ENCODE results near the gene BCL2A1.
"Not testable (repeated sequence)": the region's sequence is repeated elsewhere in the genome, so short reads cannot be mapped to it uniquely, and the experiment has no call there.

Gene BCL2A1

DNA sequence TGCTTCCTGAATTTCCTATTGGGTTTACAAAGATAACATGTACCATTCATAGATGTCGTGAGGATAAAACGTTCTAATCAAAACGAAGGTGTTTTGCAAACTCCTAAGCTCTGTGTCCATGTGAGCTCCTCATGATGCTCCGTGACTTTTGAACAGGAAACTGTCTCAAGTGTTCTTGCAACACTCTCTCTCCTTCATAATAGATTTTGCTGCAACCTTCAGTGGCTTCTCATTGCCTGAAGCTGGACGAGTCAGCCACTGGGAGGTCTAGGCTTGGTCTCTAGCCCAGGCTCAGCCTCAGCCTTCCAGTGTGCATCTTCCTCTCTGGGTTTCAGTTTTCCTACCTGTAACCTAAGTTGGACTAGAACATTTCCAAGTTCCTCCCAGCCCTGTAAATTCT, 18.7 kb upstream of the BCL2A1 start:
- no peak for DNase-seq

- DNase-seq: no peak
Observed at GRCh38 chr15:79989183-79989582, 18.2 kb upstream of the BCL2A1 start.

DNA sequence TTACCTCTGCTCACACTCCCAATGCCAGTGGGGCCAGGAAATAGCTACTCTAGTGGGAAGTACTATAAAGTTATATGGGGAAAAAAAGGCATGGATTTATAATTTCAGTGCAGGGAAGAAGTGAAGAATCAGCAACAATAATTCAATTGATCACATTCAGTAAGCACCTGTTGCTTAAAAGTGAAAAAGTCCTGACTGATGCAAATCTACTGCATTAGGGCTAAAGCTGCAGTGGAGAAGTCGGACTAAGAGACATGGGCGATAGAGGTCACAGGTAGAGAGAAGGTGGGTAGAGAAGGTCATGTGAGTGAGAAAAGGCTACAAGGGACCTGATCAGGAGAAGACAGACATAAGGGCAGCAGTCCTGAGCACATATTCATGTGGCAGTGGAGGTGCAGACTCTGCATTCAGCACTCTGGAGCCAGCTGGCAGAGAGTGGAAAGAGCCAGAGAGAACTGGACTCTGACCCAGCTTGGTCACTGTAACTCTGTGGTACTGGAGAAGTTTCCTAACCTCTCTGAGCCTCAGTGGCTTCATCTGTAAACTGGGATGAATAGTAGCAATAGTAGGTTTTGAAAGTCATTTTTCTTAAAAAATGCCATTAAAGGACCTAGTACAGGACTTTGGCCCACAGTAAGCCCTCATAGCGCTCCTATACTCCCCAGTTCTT, 17.6 kb upstream of the BCL2A1 start:
- no peak for DNase-seq

GRCh38 chr15:79987969-79988368, 17.0 kb upstream of the BCL2A1 start:
- DNase-seq: no peak

DNA sequence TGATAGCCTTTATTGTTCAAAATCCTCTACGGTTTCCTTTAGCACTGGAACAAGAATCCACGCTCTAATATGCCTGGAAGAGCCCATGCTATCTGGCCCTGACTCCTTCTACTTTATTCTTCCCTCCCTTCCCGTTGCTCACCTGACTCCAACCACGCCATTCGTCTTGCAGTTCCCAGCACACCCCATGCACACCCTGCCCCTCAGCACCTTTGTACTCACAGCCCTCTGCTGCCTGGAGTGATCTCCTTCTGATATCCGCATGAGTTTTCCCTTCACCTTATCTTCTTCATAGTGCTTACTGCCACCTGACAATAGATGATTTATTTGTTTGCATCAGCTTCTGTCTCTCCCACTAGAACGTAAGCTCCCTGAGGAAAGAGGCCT, 16.6 kb upstream of the BCL2A1 start:
- DNase-seq: no peak

GRCh38 chr15:79981831-79982455, 10.9 kb upstream of the BCL2A1 start:
- DNase-seq: no peak

DNA sequence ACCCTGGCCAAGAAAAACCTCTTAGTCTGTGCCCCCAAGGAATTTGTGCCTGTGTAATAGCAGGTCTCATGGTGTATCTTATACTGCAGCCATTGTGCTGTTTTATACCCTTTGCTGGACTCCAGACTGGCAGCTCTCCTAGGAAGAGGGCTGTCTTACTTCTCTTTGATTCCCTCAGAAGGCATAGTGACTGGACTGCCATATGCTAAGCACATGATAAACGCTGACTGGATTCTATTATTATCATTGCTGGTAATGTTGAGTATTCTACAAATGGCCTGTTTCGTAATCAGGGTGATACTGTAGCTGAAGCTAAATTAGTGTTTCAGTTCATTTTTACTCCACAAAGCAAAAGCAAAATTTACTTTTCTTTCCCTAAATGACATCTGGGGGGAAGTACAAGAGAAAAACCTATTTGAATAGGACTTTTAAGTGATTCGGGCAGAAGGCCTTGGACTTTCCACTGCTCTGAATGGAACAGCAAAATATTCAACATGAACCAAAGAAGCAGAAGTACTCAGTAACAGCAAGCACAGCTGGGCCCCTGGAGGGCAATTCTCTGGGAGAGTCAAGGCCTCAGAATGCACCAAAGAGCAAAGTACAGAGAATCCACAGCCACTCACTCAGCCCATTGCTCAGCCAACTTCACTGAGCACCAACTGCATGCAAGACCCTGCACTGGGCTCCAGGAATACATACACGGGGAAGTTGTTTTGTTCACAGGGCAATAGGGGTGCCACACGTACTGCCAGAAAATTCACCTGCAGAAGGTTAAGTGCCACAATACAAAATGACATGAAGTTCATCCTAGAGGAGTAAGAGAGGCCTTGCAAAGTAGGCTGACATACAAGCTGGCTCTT, 7.9 kb upstream of the BCL2A1 start:
- DNase-seq: peak in 7 of 56 donors; percentile 6 to 49 (median 12)

DNA sequence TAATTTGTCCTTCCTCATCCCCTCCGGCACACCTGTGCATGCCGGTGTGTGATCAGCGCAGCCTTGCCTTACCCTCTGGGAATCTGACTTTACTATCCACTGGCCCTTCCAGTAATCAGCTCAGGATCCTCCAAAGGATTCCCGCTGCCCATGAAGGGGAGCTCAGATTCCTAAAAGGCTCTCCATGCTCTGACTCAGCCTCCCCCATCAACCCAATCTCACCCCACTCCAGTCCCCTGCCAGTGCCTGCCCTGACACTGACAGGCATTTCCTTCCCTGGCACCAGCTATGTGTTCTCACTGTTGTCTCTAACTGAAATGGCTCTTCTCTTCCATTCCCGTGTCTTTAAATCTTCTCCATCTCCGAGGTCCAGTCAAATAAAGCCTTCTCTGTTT, 7.3 kb upstream of the BCL2A1 start:
- no peak for DNase-seq

GRCh38 chr15:79977431-79978054, 6.5 kb upstream of the BCL2A1 start:
- peak in 2 of 56 donors; percentile 9 to 16 for DNase-seq

DNA sequence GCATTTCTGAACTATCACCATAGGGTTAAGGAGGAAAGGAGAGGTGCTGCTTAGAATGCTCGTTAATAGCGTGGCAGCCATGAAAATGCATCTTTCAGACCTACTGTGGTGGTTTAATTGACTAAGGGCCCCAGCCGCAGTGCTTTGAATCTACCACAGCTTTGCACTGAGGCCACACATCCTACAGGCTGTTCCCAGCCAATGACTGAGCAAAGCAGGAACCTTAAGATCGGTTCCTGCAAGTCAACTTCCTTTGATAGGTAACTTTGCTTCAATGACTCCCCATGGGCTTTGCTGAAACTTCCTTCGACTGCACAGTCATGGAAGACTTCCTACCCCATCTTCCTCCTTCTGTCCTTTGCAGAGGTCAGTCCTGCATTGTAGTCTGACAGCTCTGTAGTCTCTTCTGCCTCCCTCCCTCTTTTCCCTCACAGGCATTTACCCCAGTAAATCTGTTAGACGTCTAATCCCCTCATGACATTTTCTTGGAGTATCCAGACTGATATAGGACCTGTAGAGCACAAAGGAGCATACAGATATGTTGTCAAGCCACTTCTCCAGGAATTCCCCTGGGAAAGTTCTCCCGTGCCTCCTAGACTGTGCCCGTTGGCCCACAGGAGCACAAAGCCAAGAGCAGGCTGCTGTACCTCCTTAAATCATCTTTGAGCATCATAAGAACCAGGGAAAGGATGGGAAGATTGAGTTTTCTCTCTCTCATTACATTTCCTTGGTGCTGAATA, 2.6 kb upstream of the BCL2A1 start:
- DNase-seq: no peak

GRCh38 chr15:79972863-79973262, 1.9 kb upstream of the BCL2A1 start:
- no peak for DNase-seq

DNA sequence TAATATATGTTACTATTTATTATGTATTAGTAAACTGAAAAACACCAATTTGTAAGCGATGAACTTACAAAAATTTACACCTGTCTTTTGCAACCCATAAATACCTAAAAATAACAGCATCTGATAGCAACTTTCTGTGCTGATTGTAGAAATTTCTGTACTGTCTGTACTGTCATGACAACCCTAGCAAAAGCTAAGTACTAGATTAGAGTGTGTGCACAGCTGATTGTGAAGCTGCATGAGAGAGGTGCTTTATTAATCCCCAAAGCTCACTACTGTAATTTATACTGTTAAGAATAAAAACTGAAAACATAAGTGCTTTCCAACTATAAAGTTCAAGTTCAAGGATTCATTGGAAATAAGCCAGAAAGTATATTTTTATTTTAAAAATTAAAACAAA, 815 bp downstream of the BCL2A1 start:
- no peak for DNase-seq

- no peak for DNase-seq
Observed at GRCh38 chr15:79969146-79969545, 1.9 kb downstream of the BCL2A1 start.

DNA sequence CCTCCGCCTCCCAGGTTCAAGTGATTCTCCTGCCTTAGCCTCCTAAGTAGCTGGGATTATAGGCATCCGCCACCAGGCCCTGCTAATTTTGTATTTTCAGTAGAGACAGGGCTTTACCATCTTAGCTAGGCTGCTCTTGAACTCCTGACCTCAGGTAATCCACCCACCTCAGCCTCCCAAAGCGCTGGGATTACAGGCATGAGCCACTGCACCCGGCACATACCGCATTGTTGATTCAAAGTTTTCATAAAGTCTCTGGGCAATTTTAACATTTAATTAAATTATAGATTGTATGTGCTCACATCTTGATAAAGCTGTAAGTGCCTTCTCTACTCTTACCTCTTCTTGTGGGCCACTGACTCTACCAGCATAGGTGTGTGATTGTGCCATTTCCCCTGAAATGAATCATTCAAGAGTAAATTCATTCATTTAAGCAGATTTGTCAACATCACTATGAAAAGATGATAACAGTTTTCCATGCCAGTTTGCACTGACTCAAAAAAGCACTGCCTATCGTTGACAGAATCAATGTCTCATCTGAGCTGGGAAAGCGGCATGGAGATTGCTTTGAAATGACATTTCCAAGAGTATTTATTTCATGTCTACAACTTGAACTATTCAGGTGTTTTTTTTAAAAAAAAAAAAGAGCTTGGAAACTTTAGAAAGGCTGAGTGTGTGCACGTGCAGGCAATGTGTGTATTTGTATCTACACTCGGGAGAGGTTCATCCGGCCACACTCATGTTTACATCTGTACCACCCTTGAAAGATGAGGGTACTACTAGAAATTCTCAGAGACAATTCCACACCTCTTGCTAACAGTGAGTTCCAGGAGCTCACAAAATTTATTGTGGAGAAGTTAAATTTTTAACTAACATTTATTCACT, 3.5 kb downstream of the BCL2A1 start:
- no peak for DNase-seq

DNA sequence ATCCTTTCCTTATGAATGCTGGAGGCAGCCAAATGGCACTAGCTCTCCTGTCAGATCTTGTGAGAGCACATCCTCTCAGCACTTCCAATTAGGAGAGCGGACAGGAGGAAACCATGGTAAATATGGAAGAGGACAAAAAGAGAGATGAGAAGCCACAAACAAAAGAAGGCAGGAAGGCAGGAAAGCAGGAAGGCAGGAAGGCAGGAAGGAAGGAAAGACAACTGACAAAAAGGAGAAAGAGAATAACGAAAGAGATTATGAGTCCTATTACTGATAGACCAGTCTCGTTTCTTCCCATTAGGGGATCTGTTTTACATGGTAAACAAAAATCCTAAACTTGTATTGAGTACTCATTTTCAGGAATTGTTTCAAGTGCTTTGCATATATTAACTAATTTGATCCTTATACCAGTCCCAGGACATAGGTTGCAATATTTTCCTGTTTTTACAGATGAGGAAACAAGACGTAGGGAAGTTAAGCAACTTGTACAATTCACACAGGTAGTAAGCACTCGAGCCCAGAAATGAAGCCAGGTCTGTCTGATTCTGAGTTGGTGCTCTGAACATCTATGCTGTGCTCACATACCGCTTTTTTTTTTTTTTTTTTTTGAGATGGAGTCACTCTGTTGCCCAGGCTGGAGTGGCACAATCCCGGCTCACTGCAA, 4.2 kb downstream of the BCL2A1 start:
- DNase-seq: no peak

DNA sequence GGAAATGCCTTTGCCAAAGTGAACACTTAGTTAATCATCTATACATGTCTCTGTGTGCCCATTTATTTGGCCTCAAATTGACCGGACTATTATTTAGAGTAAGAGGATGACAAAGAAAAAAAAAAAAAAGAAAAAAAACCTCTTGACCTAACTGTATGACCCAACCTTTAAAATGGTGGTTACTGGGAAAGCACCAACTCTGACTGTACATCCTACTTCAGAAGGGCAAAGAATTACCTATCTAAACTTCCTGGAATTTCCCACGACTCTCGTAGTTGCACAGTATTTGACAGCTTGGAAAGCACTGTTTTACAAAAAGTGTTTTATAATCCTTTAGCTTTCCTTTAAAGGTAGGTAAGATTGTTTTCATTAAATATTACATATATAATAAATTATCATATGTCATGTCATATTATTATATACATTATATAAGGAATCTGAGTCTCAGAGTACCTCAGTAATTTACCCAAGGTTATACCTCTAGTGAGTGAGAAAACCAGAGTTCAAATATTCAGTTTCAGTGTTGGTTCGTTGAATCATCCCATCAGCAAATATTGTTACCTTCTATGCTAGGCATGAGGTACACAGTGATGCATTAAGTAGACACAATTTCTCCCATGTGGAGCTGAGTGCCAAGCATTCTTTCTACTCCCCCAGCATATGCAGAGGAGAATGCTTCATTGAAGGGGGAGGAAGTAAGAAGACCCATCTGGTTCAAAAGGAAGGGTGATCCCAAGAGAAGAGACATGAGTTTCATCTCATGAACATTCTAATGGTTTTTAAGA, 5.0 kb downstream of the BCL2A1 start:
- no peak for DNase-seq

- DNase-seq: no peak
Observed at GRCh38 chr15:79964232-79964805, 6.7 kb downstream of the BCL2A1 start.

- DNase-seq: not testable (repeated sequence)
Observed at GRCh38 chr15:79962921-79963320, 8.1 kb downstream of the BCL2A1 start.

All from amygdala (tissue), 56 donors.